HG03442 (cell line): ENCODE measurements around the gene TDRD9.
"Not testable (repeated sequence)": the region's sequence is repeated elsewhere in the genome, so short reads cannot be mapped to it uniquely, and the experiment has no call there.

Source experiments
- ATAC-seq: cut with Tn5 transposase; IDR thresholded peaks from one replicate; pipeline ENCODE4 v1.9.1; 2021; ENCODE audit warnings: mild to moderate bottlenecking, moderate library complexity; ENCODE audit not compliant: unreplicated experiment

Gene TDRD9

GRCh38 chr14:103974575-103974974 lies 46.3 kb downstream of the TDRD9 start:
- no peak for ATAC-seq

DNA sequence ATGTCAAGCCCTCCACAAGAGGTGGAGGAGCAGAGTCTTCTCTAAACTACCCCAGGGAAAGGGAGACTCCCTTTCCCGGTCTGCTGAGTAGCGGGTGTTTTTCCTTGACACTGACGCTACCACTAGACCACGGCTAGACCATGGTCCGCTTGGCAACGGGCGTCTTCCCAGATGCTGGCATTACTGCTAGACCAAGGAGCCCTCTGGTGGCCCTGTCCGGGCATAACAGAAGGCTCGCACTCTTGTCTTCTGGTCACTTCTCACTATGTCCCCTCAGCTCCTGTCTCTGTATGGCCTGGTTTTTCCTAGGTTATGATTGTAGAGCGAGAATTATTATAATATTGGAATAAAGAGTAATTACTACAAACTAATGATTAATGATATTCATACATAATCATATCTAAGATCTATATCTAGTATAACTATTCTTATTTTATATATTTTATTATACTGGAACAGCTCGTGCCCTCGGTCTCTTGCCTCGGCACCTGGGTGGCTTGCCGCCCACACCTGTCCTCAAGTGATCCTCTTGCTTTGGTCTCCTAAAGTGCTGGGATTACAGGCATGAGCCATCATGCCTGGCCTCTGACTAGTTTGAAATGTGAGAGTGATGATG lies 52.5 kb downstream of the TDRD9 start:
- ATAC-seq, result not testable (repeated sequence)

- no peak for ATAC-seq
These were observed 55.9 kb downstream of the TDRD9 start for GRCh38 chr14:103984196-103984595.

DNA sequence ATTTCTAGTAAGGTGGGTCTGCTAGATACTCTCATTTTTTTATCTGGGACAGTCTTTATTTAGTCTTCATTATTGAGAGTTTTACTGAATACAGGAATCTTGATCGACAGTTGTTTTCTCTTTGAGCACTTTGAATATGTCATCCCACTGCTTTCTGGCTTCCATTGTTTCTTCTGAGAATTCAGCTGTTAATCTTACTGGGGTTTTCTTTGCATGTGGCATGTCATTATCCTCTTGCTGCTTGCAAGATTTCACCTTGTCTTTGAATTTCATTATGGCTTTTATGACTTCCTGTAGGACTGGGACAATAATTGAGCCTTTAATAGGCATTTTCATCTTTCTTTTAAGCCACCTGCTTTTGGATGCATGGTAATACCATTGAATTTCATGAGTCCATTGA lies 60.8 kb downstream of the TDRD9 start:
- ATAC-seq, result no peak

DNA sequence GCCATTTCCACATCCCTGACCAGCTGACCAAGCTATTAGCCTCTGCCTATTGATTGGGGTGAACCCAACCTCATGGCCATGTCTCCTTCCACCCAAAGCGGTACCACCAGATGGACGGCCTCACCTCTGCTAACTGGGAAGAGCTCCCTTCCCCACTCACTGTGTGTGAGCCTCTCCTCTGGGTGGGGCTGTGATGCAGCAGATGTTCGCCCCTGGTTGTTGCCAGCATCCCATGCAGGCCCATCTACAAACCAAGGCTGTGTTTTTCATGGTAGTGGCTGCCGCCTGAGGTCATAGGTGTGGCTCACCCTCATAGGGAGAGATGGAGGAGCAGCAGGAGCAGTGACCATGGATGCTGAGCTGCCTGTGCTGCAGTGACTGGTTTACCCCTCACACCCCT lies 61.7 kb downstream of the TDRD9 start:
- no peak for ATAC-seq

- no peak for ATAC-seq
These were observed 66.4 kb downstream of the TDRD9 start for GRCh38 chr14:103994535-103995184.

DNA sequence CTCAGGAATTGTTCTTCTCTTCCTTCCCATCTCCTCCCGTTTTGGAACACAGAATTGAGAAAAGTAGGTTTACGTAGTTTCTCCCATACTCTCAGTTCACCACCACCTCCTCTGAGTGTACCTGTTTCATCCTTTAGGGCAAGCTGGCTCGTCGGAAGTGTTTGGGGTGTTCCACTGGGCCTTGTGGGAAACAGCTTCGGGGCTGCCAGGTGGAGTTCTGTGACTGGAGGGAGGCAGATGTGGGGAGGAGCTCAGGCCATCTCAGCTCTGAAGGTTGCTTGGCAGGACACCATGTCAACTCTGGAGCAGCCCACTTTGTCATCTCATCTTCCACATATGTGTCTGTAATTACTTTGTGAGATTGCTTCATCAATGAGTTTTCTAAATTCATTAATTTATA lies 67.6 kb downstream of the TDRD9 start:
- ATAC-seq, result no peak

- ATAC-seq, result no peak
These were observed 69.1 kb downstream of the TDRD9 start for GRCh38 chr14:103997391-103997790.

GRCh38 chr14:103998027-103998426 lies 69.8 kb downstream of the TDRD9 start:
- ATAC-seq, result no peak

- ATAC-seq, result no peak
These were observed 71.7 kb downstream of the TDRD9 start for GRCh38 chr14:103999795-104000440.

- ATAC-seq, result no peak
These were observed 72.7 kb downstream of the TDRD9 start for GRCh38 chr14:104001003-104001402.

DNA sequence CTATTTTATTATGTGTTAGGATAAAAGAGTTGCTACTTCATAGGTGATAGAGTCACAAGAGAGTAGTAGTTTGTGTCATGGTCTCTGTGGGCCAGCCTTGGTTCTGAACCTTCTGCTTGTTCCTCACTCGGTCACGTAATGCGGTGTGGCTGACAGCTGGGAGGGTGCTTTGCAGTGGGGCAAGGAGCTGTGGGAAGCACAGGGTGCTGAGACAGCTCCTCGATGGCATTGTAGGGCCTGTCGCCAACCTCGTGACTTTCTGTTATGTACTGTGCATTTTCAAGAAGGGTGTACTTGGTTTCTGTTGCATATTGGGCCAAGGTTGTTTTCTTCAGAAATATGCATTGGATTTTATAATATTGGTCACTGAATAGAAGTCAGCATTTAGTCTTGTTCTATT lies 75.4 kb downstream of the TDRD9 start:
- ATAC-seq, result no peak

DNA sequence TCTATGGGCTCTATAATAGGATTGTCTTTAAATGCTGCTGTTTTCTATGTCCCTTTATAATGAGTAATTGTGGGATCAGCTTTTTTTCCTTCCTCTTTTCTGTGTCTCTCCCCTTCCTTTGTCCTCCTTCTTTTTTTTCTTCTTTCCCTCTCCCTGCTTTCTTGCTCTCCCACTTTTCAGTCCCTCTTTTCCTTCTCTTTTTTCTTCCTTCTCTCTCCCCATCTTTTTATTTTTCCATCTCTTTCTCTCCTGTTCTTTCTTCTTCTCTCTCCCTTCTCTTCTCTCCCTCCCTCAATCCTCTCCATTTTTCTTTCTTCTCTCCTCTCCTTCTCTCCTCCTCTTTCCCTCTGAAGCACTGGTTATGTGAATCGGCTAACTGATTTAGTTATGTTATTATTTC lies 76.6 kb downstream of the TDRD9 start:
- ATAC-seq, result no peak

DNA sequence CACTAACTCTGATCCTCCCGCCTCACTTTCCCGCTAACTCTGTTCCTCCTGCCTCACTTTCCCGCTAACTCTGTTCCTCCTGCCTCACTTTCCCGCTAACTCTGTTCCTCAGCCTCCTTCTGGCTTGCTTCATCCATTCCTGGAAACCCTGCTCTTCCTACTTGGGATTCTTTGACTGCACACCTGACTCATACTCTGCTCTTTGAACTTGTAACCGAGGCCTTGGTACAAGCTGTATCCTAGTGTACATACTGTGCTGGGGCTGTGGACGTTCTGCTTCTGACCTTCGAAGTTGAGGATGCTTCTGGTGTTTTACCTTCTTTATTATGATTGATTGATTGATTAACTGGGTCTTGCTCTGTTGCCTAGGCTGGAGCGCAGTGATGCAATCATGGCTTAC lies 77.2 kb downstream of the TDRD9 start:
- no peak for ATAC-seq

DNA sequence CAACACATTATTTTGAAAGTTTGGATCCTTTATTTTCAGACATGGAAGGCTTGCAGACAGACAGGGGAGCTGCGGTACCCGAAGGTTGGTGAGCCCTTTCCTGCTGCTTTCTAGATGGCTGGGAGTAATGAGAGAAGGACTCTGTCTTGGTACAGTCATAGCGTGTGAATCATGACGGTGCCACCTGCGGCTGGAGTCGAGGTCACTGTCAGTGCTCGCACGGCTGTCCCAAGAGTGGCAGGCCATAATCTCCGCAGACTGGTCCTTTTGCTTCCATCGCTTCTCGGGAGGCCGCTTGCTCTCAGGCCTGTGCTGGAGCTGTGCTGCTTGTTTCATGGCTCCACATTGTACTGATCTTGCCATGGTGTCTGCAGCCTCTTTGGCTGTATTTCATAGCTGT lies 78.9 kb downstream of the TDRD9 start:
- no peak for ATAC-seq

DNA sequence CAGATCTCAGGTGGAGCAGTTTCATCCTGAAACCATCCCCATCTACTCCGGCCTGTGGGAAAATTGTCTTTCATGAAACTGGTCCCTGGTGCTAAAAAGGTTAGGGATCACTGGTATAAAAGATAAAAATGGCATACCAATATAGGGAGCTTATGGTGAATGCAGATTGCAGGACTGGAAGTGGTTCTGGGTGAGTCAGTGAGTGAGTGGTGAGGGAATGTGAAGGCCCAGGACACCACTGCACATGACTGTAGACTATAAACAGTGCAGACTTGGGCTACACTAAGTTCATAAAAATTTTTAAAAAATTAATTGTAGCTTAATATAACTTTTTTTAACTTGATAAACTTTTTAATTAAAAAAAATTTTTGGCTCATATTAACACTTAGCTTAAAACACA lies 81.0 kb downstream of the TDRD9 start:
- ATAC-seq, result no peak

DNA sequence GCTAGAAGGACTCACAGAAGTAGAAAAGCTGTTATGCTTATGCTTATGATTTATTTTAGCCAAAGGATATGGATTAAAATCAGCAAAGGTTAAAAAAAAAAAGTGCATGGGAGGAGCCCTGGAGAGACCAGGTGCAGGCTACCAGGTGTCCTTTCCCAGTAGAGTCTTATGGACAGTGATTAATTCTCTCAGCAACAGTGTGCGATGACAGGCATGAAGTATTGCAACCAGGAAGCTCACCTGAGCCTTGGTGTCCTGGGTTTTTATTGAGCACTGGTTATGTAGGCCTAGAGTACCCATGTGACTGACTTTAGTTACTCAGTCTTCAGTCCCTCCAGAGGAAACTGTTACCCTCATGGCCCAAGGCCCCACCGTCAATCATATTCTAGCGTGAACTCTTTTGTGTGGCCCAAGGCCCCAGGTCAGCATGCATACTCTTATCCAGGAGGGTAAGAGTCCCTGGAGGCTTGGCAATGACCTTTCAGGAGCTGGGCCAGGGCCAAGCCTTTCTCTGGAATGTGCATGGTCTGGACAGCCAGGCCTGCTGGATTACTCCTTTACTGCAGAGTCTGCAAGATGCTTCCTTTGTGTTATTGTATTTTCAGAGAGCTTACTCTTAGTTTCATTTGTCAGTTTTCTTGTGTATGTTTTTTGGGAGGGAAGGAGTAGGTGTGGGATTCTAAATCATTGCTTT lies 83.7 kb downstream of the TDRD9 start:
- ATAC-seq, result no peak

GRCh38 chr14:104014764-104015163 lies 86.5 kb downstream of the TDRD9 start:
- ATAC-seq, result no peak

- ATAC-seq, result no peak
These were observed 88.8 kb downstream of the TDRD9 start for GRCh38 chr14:104016873-104017650.

- ATAC-seq, result no peak
These were observed 90.8 kb downstream of the TDRD9 start for GRCh38 chr14:104019029-104019428.

GRCh38 chr14:104019806-104020205 lies 91.5 kb downstream of the TDRD9 start:
- no peak for ATAC-seq
